ENCODE data around the gene ANK3.

The ANK3 gene

GRCh38 chr10:60281331-60281730, 108.3 kb downstream of the ANK3 start:
- Histone ChIP-seq H3F3A (ENCODE audit: insufficient read depth, low read length) (no peaks in the 10 kb centered on the region), H3K4me3 (ENCODE audit: low read length) (no peak overlapping the region), H2AFZ (ENCODE audit: low read length) (no peak overlapping the region), H3K9me2 (replicated peaks; ENCODE audit: insufficient read depth, low read length) (no peaks in the 10 kb centered on the region), H3K27me3 (replicated peaks; ENCODE audit: insufficient read depth, low read length) (no peaks in the 10 kb centered on the region), H3K9me3 (replicated peaks; ENCODE audit: insufficient read depth, low read length) (no peaks in the 10 kb centered on the region), H4K20me1 (ENCODE audit: insufficient read depth, low read length) (no peaks in the 10 kb centered on the region), H3K4me2 (ENCODE audit: low read depth, low read length) (no peak overlapping the region), H3K27ac (ENCODE audit: low read length) (no peak overlapping the region), H3K79me2 (ENCODE audit: low read length) (no peaks in the 10 kb centered on the region), H3K36me3 (replicated peaks; ENCODE audit: insufficient read depth, low read length) (no peaks in the 10 kb centered on the region), H3K9ac (ENCODE audit: low read length) (no peak overlapping the region), H3K4me1 (ENCODE audit: low read length) (no peaks in the 10 kb centered on the region)
- no peak for DNase-seq
- TF ChIP-seq EZH2phosphoT487 (IDR thresholded peaks at IDR 0.05; ENCODE audit: low read length) = no peak
- TF ChIP-seq EZH2 (optimal IDR thresholded peaks at IDR 0.05; ENCODE audit: low read depth, low read length) = no peak
- TF ChIP-seq CTCF (IDR thresholded peaks at IDR 0.05; ENCODE audit: low read length) = no peak

- Histone ChIP-seq H3F3A (ENCODE audit: insufficient read depth, low read length) (no peaks in the 10 kb centered on the region), H3K9ac (ENCODE audit: low read length) (no peak overlapping the region), H3K36me3 (replicated peaks; ENCODE audit: insufficient read depth, low read length) (no peaks in the 10 kb centered on the region), H3K4me3 (ENCODE audit: low read length) (no peak overlapping the region), H2AFZ (ENCODE audit: low read length) (no peak overlapping the region), H3K27ac (ENCODE audit: low read length) (no peak overlapping the region), H3K79me2 (ENCODE audit: low read length) (no peaks in the 10 kb centered on the region), H4K20me1 (ENCODE audit: insufficient read depth, low read length) (no peaks in the 10 kb centered on the region), H3K4me2 (ENCODE audit: low read depth, low read length) (no peak overlapping the region), H3K4me1 (ENCODE audit: low read length) (no peaks in the 10 kb centered on the region), H3K9me3 (replicated peaks; ENCODE audit: insufficient read depth, low read length) (no peaks in the 10 kb centered on the region), H3K9me2 (replicated peaks; ENCODE audit: insufficient read depth, low read length) (no peaks in the 10 kb centered on the region), H3K27me3 (replicated peaks; ENCODE audit: insufficient read depth, low read length) (no peaks in the 10 kb centered on the region)
- DNase-seq = no peak
- TF ChIP-seq CTCF (IDR thresholded peaks at IDR 0.05; ENCODE audit: low read length) (no peak), EZH2 (optimal IDR thresholded peaks at IDR 0.05; ENCODE audit: low read depth, low read length) (no peak), EZH2phosphoT487 (IDR thresholded peaks at IDR 0.05; ENCODE audit: low read length) (no peak)
Measured at GRCh38 chr10:60280475-60280874, 109.2 kb downstream of the ANK3 start.

GRCh38 chr10:60277656-60278055, 112.0 kb downstream of the ANK3 start:
- no peak overlapping the region for H3K4me2 ChIP-seq (ENCODE audit: low read depth, low read length)
- TF ChIP-seq CTCF (IDR thresholded peaks at IDR 0.05; ENCODE audit: low read length) = no peak
- no peak for TF ChIP-seq EZH2 (optimal IDR thresholded peaks at IDR 0.05; ENCODE audit: low read depth, low read length)
- TF ChIP-seq EZH2phosphoT487 (IDR thresholded peaks at IDR 0.05; ENCODE audit: low read length) = no peak
- H3K9me2 ChIP-seq (replicated peaks; ENCODE audit: insufficient read depth, low read length) = no peaks in the 10 kb centered on the region
- DNase-seq = no peak
- no peak overlapping the region for H3K9ac ChIP-seq (ENCODE audit: low read length)
- H3K27ac ChIP-seq (ENCODE audit: low read length) = no peak overlapping the region
- H3K4me3 ChIP-seq (ENCODE audit: low read length) = no peak overlapping the region
- H3K9me3 ChIP-seq (replicated peaks; ENCODE audit: insufficient read depth, low read length) = no peaks in the 10 kb centered on the region
- no peaks in the 10 kb centered on the region for H4K20me1 ChIP-seq (ENCODE audit: insufficient read depth, low read length)
- H3K79me2 ChIP-seq (ENCODE audit: low read length) = no peaks in the 10 kb centered on the region
- no peaks in the 10 kb centered on the region for H3K36me3 ChIP-seq (replicated peaks; ENCODE audit: insufficient read depth, low read length)
- no peaks in the 10 kb centered on the region for H3F3A ChIP-seq (ENCODE audit: insufficient read depth, low read length)
- H2AFZ ChIP-seq (ENCODE audit: low read length) = no peak overlapping the region
- H3K27me3 ChIP-seq (replicated peaks; ENCODE audit: insufficient read depth, low read length) = no peaks in the 10 kb centered on the region
- no peaks in the 10 kb centered on the region for H3K4me1 ChIP-seq (ENCODE audit: low read length)

Measured in MM.1S (cell line).